Right lobe of liver (tissue), 4 donors: ENCODE results near the gene LRRC42.

Experiments
- CTCF ChIP-seq, 4 donors: fragments of 200-600 bp in 3 of 4; fragments of 450-650 bp in 1 of 4; IDR thresholded peaks; one replicate each; pipeline versions ENCODE4 v1.5.1 to v1.8.0; 2016 to 2022; ENCODE audit warnings: antibody characterized with exemption in 4 of 4, mild to moderate bottlenecking in 2 of 4
- POLR2A ChIP-seq: fragments of 450-650 bp; IDR thresholded peaks from one replicate; pipeline ENCODE4 v1.6.1; 2017; ENCODE audit warnings: antibody characterized with exemption, mild to moderate bottlenecking
- donor health status: DM: no; HTN: no; CAD: no.
- donor health status: DM: no; HTN: no; CAD: no.
- donor health status: DM: no; HTN: yes; CAD: no.

- TF ChIP-seq CTCF (IDR thresholded peaks at IDR 0.05) (no peak), POLR2A (no peak)
Observed at GRCh38 chr1:53909946-53910345, 36.2 kb upstream of the LRRC42 start.
